ENCODE data around the gene CLP1.

- TF ChIP-seq CTCF (IDR thresholded peaks at IDR 0.05): no peak
- TF ChIP-seq ZFX (IDR thresholded peaks at IDR 0.05; ENCODE audit: borderline replicate concordance): no peak
Measured at GRCh38 chr11:57649826-57650738, 7.5 kb upstream of the CLP1 start, which contains the start of gene YPEL4.
